GM23248 (cell line): ENCODE data around the gene OLFML2B. TPM values are rescaled to one million over a fixed set of nuclear protein-coding genes. Genes with fewer than 3 reads are reported as not detected.

Source experiments
- DNase-seq: peaks from one replicate; pipeline ENCODE4 v3.0.0-alpha.2; 2015
- H2AFZ ChIP-seq: fragments of 200-600 bp; sonication (generic); 2 replicates; pipeline ENCODE4 v1.6.1; 2016; ENCODE audit warnings: antibody characterized with exemption
- H3F3A ChIP-seq: fragments of 200-600 bp; sonication (generic); 2 replicates; pipeline ENCODE4 v1.6.1; 2016; ENCODE audit warnings: mild to moderate bottlenecking, antibody characterized with exemption, mixed run types; ENCODE audit not compliant: insufficient read depth
- H3K27ac ChIP-seq: fragments of 200-600 bp; sonication (generic); 2 replicates; pipeline ENCODE4 v1.5.1; 2016; ENCODE audit warnings: mild to moderate bottlenecking
- H3K27me3 ChIP-seq: fragments of 200-600 bp; sonication (generic); replicated peaks from 2 replicates; pipeline ENCODE4 v1.6.1; 2016; ENCODE audit warnings: mild to moderate bottlenecking; ENCODE audit not compliant: insufficient read depth
- H3K36me3 ChIP-seq: fragments of 200-600 bp; sonication (generic); 2 replicates; pipeline ENCODE4 v1.6.1; 2016; ENCODE audit warnings: low read depth, mild to moderate bottlenecking
- H3K4me1 ChIP-seq: fragments of 200-600 bp; sonication (generic); 2 replicates; pipeline ENCODE4 v1.6.1; 2016; ENCODE audit warnings: mild to moderate bottlenecking; ENCODE audit not compliant: insufficient read depth
- H3K4me2 ChIP-seq: fragments of 200-600 bp; sonication (generic); one replicate; pipeline ENCODE4 v1.6.1; 2016; ENCODE audit warnings: mild to moderate bottlenecking; ENCODE audit not compliant: unreplicated experiment
- H3K4me3 ChIP-seq: fragments of 200-600 bp; sonication (generic); 2 replicates; pipeline ENCODE4 v1.5.1; 2016; ENCODE audit warnings: mild to moderate bottlenecking
- H3K79me2 ChIP-seq: fragments of 200-600 bp; sonication (generic); 2 replicates; pipeline ENCODE4 v1.6.1; 2016; ENCODE audit warnings: mild to moderate bottlenecking; ENCODE audit not compliant: insufficient read depth
- H3K9ac ChIP-seq: fragments of 200-600 bp; sonication (generic); 2 replicates; pipeline ENCODE4 v1.6.1; 2016; ENCODE audit warnings: mild to moderate bottlenecking
- H3K9me2 ChIP-seq: fragments of 200-600 bp; sonication (generic); 2 replicates; pipeline ENCODE4 v1.6.1; 2016; ENCODE audit warnings: mixed run types, mild to moderate bottlenecking, moderate library complexity; ENCODE audit not compliant: insufficient read depth
- H3K9me3 ChIP-seq: fragments of 200-600 bp; sonication (generic); one replicate; pipeline ENCODE4 v1.6.1; 2017; ENCODE audit warnings: low read depth
- H4K20me1 ChIP-seq: fragments of 200-600 bp; sonication (generic); 2 replicates; pipeline ENCODE4 v1.6.0; 2016; ENCODE audit not compliant: insufficient read depth
- EZH2 ChIP-seq: fragments of 200-600 bp; sonication (generic); IDR thresholded peaks from 2 replicates; pipeline ENCODE4 v1.6.1; 2018; ENCODE audit warnings: antibody characterized with exemption, mild to moderate bottlenecking; ENCODE audit not compliant: insufficient read depth, poor library complexity, severe bottlenecking
- EZH2phosphoT487 ChIP-seq: fragments of 200-600 bp; sonication (generic); IDR thresholded peaks from 2 replicates; pipeline ENCODE4 v1.6.1; 2018; ENCODE audit warnings: antibody characterized with exemption, moderate library complexity, mild to moderate bottlenecking, low read depth; ENCODE audit not compliant: insufficient read depth
- WGBS, 2 experiments: methylation state at CpG; one replicate each; pipeline ENCODE4 v1.1.6; 2015 to 2017; ENCODE audit warnings: low lambda C conversion rate in 2 of 2, low coverage in 1 of 2; ENCODE audit errors: missing lambda C conversion rate in 2 of 2; 5-methylcytosine and 5-hydroxymethylcytosine counted together
- in situ Hi-C: fragments of 300-500 bp; cut with MboI; formaldehyde crosslinking; loops from 2 replicates; pipeline ENCODE4 v1.15.0; 2020
- polyA plus RNA-seq: library from polyadenylated mRNA; unstranded; fragments of >200 nt; fragmentation: Nextera tagmentation; extraction: Ambion mirVana; gene quantifications from 2 replicates; pipeline ENCODE4 v1.2.1, GENCODE V29; 2016
- total RNA-seq: library from RNA; depleted of rRNA; stranded (reverse); fragments of >200 nt; shearing (Covaris generic); gene quantifications from 2 replicates; pipeline ENCODE4 v1.2.3, GENCODE V29; 2014

Gene OLFML2B
- total and polyA plus RNA-seq, 2 experiments from 2014 or later: 0.98 to 1.1 TPM

DNA sequence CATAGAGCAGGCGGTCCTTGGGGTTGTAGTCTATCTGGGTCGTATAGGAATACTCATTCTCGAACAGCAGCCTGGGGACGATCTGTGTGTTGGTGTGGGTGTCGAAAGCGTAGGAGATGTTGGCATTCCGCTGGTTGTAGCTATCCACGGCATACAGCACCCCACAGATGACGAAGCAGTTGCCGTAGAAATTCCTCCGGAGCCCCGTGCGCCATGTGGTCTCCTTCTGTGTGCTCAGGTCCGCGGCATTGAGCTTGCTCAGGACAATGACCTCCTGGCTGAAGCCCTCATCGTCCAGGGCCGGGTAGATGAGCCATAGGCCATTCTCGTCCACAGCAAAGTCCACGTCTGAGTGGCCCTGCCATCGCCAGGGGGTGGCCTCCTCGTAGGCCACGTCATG lies 39.9 kb downstream of the OLFML2B start:
- TF ChIP-seq EZH2 (no peak), EZH2phosphoT487 (no peak)
- Histone ChIP-seq H2AFZ (no peak overlapping the region), H3K9ac (no peak overlapping the region), H3K4me1 (no peaks in the 10 kb centered on the region), H4K20me1 (no peaks in the 10 kb centered on the region), H3K27ac (no peak overlapping the region), H3K4me2 (no peak overlapping the region), H3K9me2 (no peaks in the 10 kb centered on the region), H3K27me3 (peaks cover 8% of the 10 kb centered on the region), H3K9me3 (no peaks in the 10 kb centered on the region), H3K4me3 (no peak overlapping the region), H3K36me3 (no peaks in the 10 kb centered on the region), H3K79me2 (no peaks in the 10 kb centered on the region), H3F3A (no peaks in the 10 kb centered on the region)
- in situ Hi-C loops: no loop called here
- no peak for DNase-seq
- 94 to 98% methylated on average over 22 of the region's 22 CpGs for WGBS, 2 experiments

DNA sequence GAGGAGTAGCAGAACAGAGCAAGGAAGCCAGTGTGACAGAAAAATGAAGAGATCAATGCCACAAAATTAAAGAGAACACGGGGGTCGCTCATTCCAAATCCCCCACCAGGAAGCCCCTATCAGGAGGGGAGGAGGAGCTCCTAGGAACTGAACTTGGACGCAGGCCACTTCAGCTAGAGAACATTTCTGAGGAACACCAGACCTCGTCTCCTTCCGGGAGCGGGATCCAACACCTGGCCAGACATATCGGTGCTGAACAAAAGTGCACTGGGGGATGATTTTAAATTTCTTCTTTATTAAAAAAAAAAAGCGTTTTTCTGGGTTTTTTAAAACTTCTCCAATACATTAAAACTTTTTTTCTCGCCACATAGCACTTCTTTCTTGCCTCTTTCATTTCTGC lies 40.8 kb downstream of the OLFML2B start:
- Histone ChIP-seq H3K4me1 (no peaks in the 10 kb centered on the region), H2AFZ (no peak overlapping the region), H3K9ac (no peak overlapping the region), H3K79me2 (no peaks in the 10 kb centered on the region), H3K9me2 (no peaks in the 10 kb centered on the region), H3K27me3 (peaks cover 14% of the 10 kb centered on the region), H3K4me3 (no peak overlapping the region), H3K4me2 (no peak overlapping the region), H4K20me1 (no peaks in the 10 kb centered on the region), H3K36me3 (no peaks in the 10 kb centered on the region), H3F3A (no peaks in the 10 kb centered on the region), H3K9me3 (no peaks in the 10 kb centered on the region), H3K27ac (no peak overlapping the region)
- 73 to 76% methylated on average over 9 of the region's 9 CpGs for WGBS, 2 experiments
- no peak for TF ChIP-seq EZH2phosphoT487
- TF ChIP-seq EZH2: no peak
- no peak for DNase-seq
- in situ Hi-C loops: no loop called here

DNA sequence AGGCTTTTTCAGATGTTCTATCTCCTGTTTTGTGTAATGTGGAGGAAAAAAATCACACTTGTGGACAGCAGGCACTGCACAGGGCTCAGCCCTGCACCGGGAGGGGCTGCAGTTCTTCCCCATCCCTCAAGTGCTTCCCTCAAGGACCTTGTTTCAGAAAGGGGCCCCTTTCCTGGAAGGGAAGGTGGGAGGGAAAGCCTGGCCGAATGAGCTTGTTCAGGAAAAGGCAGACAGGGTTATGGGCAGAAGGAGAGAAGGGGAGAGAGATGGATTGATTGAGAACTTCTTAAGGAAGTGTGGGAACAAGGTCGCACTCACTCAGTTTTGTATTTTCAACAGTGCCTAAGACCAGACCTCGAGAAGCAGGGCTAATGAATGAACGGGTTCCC lies 41.2 kb downstream of the OLFML2B start:
- no peaks in the 10 kb centered on the region for H3K9me2 ChIP-seq
- no peak overlapping the region for H2AFZ ChIP-seq
- in situ Hi-C loops: no loop called here
- no peak for DNase-seq
- peaks cover 18% of the 10 kb centered on the region for H3K27me3 ChIP-seq
- no peaks in the 10 kb centered on the region for H3K9me3 ChIP-seq
- no peaks in the 10 kb centered on the region for H3F3A ChIP-seq
- TF ChIP-seq EZH2 (no peak), EZH2phosphoT487 (no peak)
- H3K27ac ChIP-seq: no peak overlapping the region
- H4K20me1 ChIP-seq: no peaks in the 10 kb centered on the region
- no peaks in the 10 kb centered on the region for H3K4me1 ChIP-seq
- 74 to 84% methylated on average over 5 of the region's 5 CpGs for WGBS, 2 experiments
- H3K4me3 ChIP-seq: no peak overlapping the region
- H3K9ac ChIP-seq: no peak overlapping the region
- H3K4me2 ChIP-seq: no peak overlapping the region
- H3K36me3 ChIP-seq: no peaks in the 10 kb centered on the region
- H3K79me2 ChIP-seq: no peaks in the 10 kb centered on the region

DNA sequence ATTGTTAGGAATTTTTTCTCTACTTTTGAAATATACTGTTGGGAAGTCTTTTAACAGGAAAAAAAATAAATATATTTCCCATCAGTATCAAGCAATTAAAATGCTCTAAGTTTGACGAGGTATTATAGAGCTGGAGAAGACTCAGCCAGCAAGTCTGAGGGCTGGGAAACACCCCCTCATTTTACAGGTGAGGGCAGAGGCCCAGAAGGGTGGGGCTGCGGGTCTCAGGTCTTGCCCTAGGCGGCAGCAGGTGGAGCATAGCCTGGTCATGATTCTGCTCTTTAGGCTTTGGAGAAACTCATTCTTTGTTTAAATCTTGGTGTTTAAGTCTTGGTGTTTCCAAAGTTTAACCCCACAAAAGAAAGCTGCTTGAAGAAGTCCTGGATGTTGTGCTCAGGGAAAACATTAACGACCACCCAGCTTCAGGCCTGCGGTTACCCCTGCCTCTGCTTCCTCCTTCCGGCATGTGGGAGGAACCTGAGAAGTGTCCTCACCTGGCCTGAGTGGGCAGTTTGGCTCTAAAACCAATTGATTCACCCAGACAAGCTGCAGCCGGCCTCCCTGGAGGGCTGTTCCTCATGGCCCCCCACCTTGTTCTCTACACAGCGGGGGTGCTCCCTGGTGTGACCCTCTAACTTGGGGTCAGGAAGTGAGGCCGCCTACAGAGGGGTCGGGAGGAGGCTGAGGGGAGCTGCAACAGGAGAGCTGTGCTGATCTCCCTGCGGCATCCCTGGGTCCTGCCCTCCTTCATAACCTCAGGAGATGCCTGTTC lies 41.7 kb downstream of the OLFML2B start:
- Histone ChIP-seq H3K9me2 (no peaks in the 10 kb centered on the region), H3F3A (no peaks in the 10 kb centered on the region)
- in situ Hi-C loops: no loop called here

More for the DNA sequence above, 41.7 kb downstream of the OLFML2B start:
- WGBS, 2 experiments: 83 to 87% methylated on average over 11 of the region's 11 CpGs
- Histone ChIP-seq H3K9me3 (no peaks in the 10 kb centered on the region), H2AFZ (no peak overlapping the region), H4K20me1 (no peaks in the 10 kb centered on the region), H3K27ac (no peak overlapping the region), H3K4me1 (no peaks in the 10 kb centered on the region), H3K36me3 (no peaks in the 10 kb centered on the region), H3K4me2 (no peak overlapping the region), H3K4me3 (no peak overlapping the region), H3K79me2 (no peaks in the 10 kb centered on the region), H3K27me3 (peaks cover 24% of the 10 kb centered on the region), H3K9ac (no peak overlapping the region)
- DNase-seq: no peak
- TF ChIP-seq EZH2phosphoT487 (no peak), EZH2 (no peak)
